Loucy (cell line): ENCODE measurements around the gene VPS51.

Source experiments
- H2AFZ ChIP-seq: fragments of 200-600 bp; sonication (generic); 2 replicates; pipeline ENCODE4 v1.6.0; 2016; ENCODE audit warnings: antibody characterized with exemption, mild to moderate bottlenecking, low read length, moderate library complexity
- H3F3A ChIP-seq: fragments of 200-600 bp; 2 replicates; pipeline ENCODE4 v1.6.0; 2016; ENCODE audit warnings: antibody characterized with exemption, low read depth, mild to moderate bottlenecking
- H3K27me3 ChIP-seq: fragments of 200-600 bp; sonication (generic); 2 replicates; pipeline ENCODE4 v1.6.1; 2014; ENCODE audit warnings: low read length, mild to moderate bottlenecking; ENCODE audit not compliant: insufficient read depth, poor library complexity, severe bottlenecking
- H3K36me3 ChIP-seq: fragments of 200-600 bp; sonication (generic); 2 replicates; pipeline ENCODE4 v1.6.1; 2016; ENCODE audit warnings: low read length; ENCODE audit not compliant: insufficient read depth
- H3K4me1 ChIP-seq: fragments of 200-600 bp; sonication (generic); 2 replicates; pipeline ENCODE4 v1.5.1; 2014; ENCODE audit warnings: low read length, mild to moderate bottlenecking; ENCODE audit not compliant: insufficient read depth, poor library complexity, severe bottlenecking
- H3K4me2 ChIP-seq: fragments of 200-600 bp; sonication (generic); 2 replicates; pipeline ENCODE4 v1.6.0; 2014; ENCODE audit warnings: antibody characterized with exemption, low read length, low read depth, mild to moderate bottlenecking; ENCODE audit not compliant: poor library complexity, severe bottlenecking
- H3K4me3 ChIP-seq: fragments of 200-600 bp; sonication (generic); 2 replicates; pipeline ENCODE4 v1.5.1; 2014; ENCODE audit warnings: low read length, mild to moderate bottlenecking, mixed read lengths; ENCODE audit not compliant: poor library complexity, severe bottlenecking
- H3K79me2 ChIP-seq: fragments of 200-600 bp; sonication (generic); 2 replicates; pipeline ENCODE4 v1.6.1; 2014; ENCODE audit warnings: low read length; ENCODE audit not compliant: insufficient read depth
- H3K9ac ChIP-seq: fragments of 200-600 bp; sonication (generic); 2 replicates; pipeline ENCODE4 v1.6.0; 2014; ENCODE audit warnings: mild to moderate bottlenecking, low read depth, low read length, moderate library complexity; ENCODE audit not compliant: poor library complexity, severe bottlenecking
- H3K9me2 ChIP-seq: fragments of 200-600 bp; sonication (generic); replicated peaks from 2 replicates; pipeline ENCODE4 v1.6.1; 2016; ENCODE audit warnings: low read depth, low read length, mixed read lengths
- H3K9me3 ChIP-seq: fragments of 200-600 bp; sonication (generic); 2 replicates; pipeline ENCODE4 v1.6.1; 2014; ENCODE audit warnings: mild to moderate bottlenecking, antibody characterized with exemption, low read length, low read depth; ENCODE audit not compliant: insufficient read depth
- H4K20me1 ChIP-seq: fragments of 200-600 bp; sonication (generic); 2 replicates; pipeline ENCODE4 v1.6.0; 2014; ENCODE audit warnings: antibody characterized with exemption, low read length, mild to moderate bottlenecking; ENCODE audit not compliant: insufficient read depth, poor library complexity, severe bottlenecking
- EZH2phosphoT487 ChIP-seq: fragments of 200-600 bp; IDR thresholded peaks from 2 replicates; pipeline ENCODE4 v1.6.1; 2018; ENCODE audit warnings: antibody characterized with exemption, mild to moderate bottlenecking, moderate library complexity, borderline replicate concordance
- TF ChIP-seq, protein P1 (sequence below): fragments of 200-600 bp; sonication (generic); conservative IDR thresholded peaks from 2 replicates; pipeline ENCODE4 v1.5.1; 2014; ENCODE audit warnings: mild to moderate bottlenecking, antibody characterized with exemption, low read length

Gene VPS51

DNA sequence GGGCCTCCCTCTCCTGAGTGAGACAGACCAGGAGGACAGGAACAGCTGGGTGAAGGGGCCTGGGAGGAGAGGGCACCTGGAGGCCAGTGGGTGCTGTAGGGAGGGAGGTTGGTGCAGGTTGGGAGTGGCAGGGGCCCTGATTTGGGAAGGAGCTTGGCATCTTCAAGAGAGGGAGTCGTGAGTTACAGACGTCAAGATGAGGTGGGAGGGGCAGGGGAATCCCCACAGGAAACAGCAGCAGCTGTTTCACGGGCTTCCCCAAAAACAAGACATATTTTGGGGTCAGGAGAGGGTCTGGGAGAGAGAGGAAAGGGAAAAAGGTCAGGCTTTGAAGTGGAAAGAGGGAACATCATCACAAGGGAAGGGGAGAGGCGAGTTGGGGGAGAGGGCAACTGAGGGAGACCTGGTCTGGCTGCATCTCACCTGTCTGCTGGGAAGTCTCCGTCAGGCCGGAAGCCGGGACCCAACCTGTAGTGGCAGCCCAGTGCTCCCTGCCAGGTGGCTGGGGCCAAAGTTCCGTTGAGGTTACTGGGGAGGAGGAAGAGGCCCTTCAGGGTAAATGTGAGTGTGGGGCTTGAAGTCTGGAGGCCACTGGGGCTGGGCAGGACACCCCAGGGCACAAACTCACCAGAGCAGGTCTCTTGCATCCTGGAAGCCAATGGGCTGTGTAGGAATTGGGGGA is 42.0 kb upstream of the VPS51 start:
- Histone ChIP-seq H3K27me3 (no peaks in the 10 kb centered on the region), H3K9ac (no peak overlapping the region), H3K4me1 (peaks cover 5% of the 10 kb centered on the region), H3K79me2 (no peaks in the 10 kb centered on the region), H3K9me3 (no peaks in the 10 kb centered on the region), H3K9me2 (no peaks in the 10 kb centered on the region), H3K4me3 (no peak overlapping the region), H3F3A (no peaks in the 10 kb centered on the region), H3K4me2 (no peak overlapping the region), H3K36me3 (no peaks in the 10 kb centered on the region), H2AFZ (no peak overlapping the region; the same call in 1 of the 2 replicates), H4K20me1 (no peaks in the 10 kb centered on the region)
- no peak for TF ChIP-seq EZH2phosphoT487
- TF ChIP-seq, protein P1, sequence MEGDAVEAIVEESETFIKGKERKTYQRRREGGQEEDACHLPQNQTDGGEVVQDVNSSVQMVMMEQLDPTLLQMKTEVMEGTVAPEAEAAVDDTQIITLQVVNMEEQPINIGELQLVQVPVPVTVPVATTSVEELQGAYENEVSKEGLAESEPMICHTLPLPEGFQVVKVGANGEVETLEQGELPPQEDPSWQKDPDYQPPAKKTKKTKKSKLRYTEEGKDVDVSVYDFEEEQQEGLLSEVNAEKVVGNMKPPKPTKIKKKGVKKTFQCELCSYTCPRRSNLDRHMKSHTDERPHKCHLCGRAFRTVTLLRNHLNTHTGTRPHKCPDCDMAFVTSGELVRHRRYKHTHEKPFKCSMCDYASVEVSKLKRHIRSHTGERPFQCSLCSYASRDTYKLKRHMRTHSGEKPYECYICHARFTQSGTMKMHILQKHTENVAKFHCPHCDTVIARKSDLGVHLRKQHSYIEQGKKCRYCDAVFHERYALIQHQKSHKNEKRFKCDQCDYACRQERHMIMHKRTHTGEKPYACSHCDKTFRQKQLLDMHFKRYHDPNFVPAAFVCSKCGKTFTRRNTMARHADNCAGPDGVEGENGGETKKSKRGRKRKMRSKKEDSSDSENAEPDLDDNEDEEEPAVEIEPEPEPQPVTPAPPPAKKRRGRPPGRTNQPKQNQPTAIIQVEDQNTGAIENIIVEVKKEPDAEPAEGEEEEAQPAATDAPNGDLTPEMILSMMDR = no peak

DNA sequence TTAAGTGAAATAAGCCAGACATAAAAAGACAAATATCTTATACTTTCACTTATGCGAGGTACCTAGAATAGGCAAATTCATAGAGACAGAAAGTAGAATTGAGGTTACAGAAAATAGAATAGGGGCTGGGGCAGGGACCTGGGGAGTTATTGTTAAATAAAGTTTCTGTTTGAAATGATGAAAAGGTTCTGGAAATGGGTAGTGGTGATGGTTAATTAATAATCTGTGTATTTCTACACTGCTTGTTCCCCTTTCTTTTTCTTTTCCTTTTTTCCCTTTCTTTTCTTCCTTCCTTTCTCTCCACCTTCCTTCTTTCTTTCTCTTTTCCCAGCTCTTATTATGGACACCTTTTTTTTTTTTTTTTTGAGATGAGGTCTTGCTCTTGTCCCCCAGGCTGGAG is 40.5 kb upstream of the VPS51 start:
- no peak for TF ChIP-seq EZH2phosphoT487
- TF ChIP-seq, protein P1 = no peak
- Histone ChIP-seq H3K9me2 (no peaks in the 10 kb centered on the region), H3K27me3 (no peaks in the 10 kb centered on the region), H3K36me3 (no peaks in the 10 kb centered on the region), H3K9ac (no peak overlapping the region), H3K79me2 (no peaks in the 10 kb centered on the region), H3K4me1 (peaks cover 5% of the 10 kb centered on the region), H3K9me3 (no peaks in the 10 kb centered on the region), H3K4me3 (no peak overlapping the region), H4K20me1 (no peaks in the 10 kb centered on the region), H3K4me2 (no peak overlapping the region), H2AFZ (no peak overlapping the region), H3F3A (no peaks in the 10 kb centered on the region)

DNA sequence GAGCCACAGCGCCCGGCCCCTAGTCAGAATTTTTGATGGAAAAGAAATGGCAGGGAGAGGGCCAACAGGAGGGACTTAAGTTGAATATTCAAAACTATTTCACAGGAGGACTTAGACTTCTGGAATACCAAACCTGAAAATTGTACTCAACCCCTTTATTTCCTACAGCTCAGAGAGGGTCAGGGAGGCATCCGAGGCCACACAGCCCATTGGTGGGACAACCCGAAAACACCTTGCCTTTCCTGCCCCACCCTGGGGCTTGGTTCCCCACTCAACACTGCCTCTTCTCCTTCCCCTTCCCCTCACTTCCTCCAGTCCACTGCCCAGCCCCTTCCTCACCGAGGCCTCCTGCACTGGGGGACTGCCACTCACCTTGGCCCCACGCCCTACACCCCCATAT is 39.0 kb upstream of the VPS51 start:
- Histone ChIP-seq H3K4me3 (no peak overlapping the region), H3K4me1 (peaks cover 5% of the 10 kb centered on the region), H3K36me3 (no peaks in the 10 kb centered on the region), H3K4me2 (no peak overlapping the region), H4K20me1 (no peaks in the 10 kb centered on the region), H3F3A (no peaks in the 10 kb centered on the region), H2AFZ (no peak overlapping the region), H3K9me2 (no peaks in the 10 kb centered on the region), H3K27me3 (no peaks in the 10 kb centered on the region), H3K9ac (no peak overlapping the region), H3K9me3 (no peaks in the 10 kb centered on the region), H3K79me2 (no peaks in the 10 kb centered on the region)
- no peak for TF ChIP-seq EZH2phosphoT487
- TF ChIP-seq, protein P1 = no peak
